ENCODE measurements around the gene ZFP62. TPM values are rescaled to one million over a fixed set of nuclear protein-coding genes. Genes with fewer than 3 reads are reported as not detected.
"Not testable (repeated sequence)": the region's sequence is repeated elsewhere in the genome, so short reads cannot be mapped to it uniquely, and the experiment has no call there.

ZFP62 gene
- 10 to 100 TPM; 21.2 to 22.2 TPM for total RNA-seq
- long read RNA-seq, donor 1, full-length matches to known transcripts: 2 of 4 reads
- long read RNA-seq, donor 1, partial matches to known transcripts: 0 of 4 reads
- long read RNA-seq, donor 1, other reads (novel, unspliced or antisense): 2 of 4 reads
- long read RNA-seq, donor 2, partial matches to known transcripts: 1 of 10 reads
- long read RNA-seq, donor 2, other reads (novel, unspliced or antisense): 5 of 10 reads

DNA sequence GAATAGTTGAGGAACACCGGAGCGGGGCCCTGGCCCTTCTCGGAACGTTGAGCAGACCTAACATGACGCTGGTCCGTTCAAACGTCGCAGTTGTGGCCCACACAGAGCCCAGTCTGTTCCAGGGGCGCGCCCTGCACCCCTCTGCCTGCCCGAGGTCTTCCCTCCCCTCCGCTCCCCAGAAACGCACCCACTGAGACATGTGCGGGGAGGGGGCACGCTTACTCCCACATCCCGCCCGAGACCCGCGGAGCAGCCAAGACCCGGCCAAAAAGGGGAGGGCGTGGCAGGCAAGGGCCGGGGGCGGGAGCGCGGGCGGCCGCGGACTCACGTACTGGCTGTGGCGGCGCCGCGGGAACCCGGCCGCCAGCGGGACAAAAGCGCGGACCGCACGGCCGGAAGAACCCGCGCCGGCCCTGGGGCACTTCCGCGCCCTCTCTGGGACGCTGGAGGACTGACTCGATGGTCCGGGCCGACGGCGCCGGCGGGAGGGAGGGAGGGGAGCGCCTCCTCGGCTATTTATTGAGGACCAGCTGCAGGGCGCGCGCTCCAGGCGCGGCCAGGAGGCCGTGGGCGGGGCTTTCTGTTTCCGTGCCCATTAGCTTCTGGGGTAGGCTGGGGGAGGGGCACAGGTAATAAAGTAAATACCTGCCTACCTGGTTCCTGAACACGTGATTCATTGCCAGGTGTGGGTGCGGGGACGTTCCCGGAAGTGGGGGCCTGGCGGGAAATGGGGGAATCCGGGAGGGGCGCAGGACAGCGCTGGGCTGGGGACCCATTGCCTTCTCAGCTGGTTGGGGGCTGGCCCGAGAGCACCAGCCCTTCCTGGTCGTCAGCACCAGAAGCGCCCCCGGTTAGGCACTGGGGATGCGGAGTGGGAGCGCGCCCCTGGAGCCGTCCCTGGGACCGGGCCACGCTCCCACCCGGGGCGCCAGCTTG lies at the start of gene ZFP62:
Gene ZFP62, minus strand, starts transcription at position 390 of the 936 bp plus-strand sequence. Its CDS starts 57 bp downstream, at position 333.
- intact Hi-C loops (cut with DNase I): loop anchor here (2.0 to 10.0 kb wide), 3 partner anchors 30 to 384 kb away; partner anchors contain the start of gene RACK1 (in 1 of the 2)
- peak; percentile 97 for DNase-seq (ENCODE audit: low spot score)

- DNase-seq (ENCODE audit: low spot score): no peak
Measured at GRCh38 chr5:180910735-180911134, 49.7 kb upstream of the ZFP62 start.

GRCh38 chr5:180910182-180910581 lies 49.1 kb upstream of the ZFP62 start:
- intact Hi-C loops (cut with DNase I): no loop called here
- no peak for DNase-seq (ENCODE audit: low spot score)

More at GRCh38 chr5:180910735-180911134, 49.7 kb upstream of the ZFP62 start:
- intact Hi-C loops (cut with DNase I): no loop called here

GRCh38 chr5:180909782-180910181 lies 48.7 kb upstream of the ZFP62 start:
- intact Hi-C loops (cut with DNase I): no loop called here
- DNase-seq (ENCODE audit: low spot score): no peak

DNA sequence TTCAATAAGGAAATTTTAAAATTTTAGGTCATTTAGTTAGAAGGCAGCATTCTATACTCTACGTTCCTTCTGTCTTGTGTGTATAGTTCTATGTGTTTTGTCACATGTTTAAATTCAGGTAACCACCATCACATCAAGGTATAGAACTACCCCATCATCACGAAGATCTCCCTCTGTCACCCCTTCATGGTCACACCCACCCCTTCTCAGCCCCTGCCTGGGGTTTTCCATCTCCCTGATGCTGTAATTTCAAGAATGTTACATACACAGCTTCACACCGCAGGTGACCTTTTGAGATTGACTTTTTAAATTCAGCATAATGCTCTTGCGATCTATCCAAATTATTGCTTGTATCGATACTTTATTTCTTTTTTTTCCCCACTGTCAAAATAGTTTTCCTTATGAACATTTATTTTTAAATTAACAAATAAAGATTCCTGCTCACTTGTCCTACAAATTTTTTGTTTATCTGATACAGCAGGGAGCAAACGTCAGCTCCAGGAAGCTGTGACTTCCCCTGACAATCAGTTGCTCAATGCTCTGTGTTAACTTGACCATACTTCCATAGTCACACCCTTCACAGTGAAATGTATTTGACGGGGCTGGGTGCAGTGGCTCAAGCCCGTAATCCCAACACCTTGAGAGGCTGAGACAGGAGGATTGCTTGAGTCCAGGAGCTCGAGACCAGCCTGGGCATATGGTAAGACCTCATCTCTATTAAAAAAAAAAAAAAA lies 48.1 kb upstream of the ZFP62 start:
- no peak for DNase-seq (ENCODE audit: low spot score)
- intact Hi-C loops (cut with DNase I): no loop called here

GRCh38 chr5:180908400-180908799 lies 47.3 kb upstream of the ZFP62 start:
- DNase-seq (ENCODE audit: low spot score): no peak
- intact Hi-C loops (cut with DNase I): no loop called here

DNA sequence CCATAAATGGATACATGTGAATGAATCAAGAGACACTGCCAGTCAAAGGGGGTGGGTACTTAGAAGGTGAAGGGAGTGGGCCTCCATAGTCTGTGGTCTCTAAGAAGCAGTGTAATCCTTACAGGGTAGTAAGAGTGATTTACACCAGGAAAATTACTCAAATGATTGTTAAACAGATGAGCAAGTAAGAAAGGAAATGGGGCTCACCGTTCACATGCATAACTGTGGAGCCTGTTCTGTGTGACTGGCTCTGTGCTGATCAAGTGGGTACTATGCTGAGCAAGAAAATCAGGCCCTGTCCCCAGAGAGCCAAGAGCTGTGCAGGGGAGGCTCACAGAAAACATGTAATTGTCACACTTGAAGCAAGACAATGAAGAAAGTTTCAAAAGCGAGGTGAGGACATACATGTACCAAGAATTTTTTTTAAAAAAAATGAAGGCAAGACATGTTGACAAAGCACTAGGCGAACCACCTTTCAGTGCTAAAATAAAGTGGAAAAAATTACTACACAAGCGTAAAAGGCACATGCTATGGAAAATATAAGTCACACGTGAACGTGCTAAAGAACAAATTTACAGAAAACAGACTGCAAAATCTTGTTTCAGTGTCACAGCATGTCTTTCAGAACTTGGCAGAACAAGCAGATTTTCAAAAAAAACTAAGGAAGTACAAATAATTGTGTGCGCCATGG lies 40.4 kb upstream of the ZFP62 start:
- DNase-seq (ENCODE audit: low spot score): no peak
- intact Hi-C loops (cut with DNase I): no loop called here

DNA sequence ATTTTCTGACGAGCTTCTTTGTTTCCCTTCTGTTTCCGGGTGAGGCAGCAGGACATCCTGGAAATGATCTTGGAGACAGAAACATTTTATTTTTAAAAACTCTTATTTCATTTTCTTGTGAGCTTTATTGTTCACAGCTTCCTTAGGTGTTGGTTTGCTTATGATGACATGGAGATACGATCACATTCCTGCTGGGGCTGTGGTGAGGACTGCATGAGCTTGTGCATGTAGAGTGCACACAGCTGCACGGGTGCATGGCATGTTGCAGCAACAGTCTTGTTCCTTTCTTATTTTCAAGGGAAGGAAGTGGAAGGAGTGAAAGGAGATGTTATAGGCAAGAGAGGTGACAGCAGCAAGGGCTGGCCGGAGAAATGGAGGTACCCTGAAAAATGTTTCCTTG lies 39.1 kb upstream of the ZFP62 start:
- intact Hi-C loops (cut with DNase I): no loop called here
- DNase-seq (ENCODE audit: low spot score): no peak

- DNase-seq (ENCODE audit: low spot score): no peak
- intact Hi-C loops (cut with DNase I): loop anchor here in 1 of 2 donors (5.0 kb wide), 1 partner anchor 336 kb away; no protein-coding TSS in a partner anchor
Measured at GRCh38 chr5:180898621-180899246, 37.7 kb upstream of the ZFP62 start, which contains the start of gene BTNL8. BTNL8 (plus strand) TSS chr5:180899159; CDS start chr5:180899311, 152 bp downstream.

DNA sequence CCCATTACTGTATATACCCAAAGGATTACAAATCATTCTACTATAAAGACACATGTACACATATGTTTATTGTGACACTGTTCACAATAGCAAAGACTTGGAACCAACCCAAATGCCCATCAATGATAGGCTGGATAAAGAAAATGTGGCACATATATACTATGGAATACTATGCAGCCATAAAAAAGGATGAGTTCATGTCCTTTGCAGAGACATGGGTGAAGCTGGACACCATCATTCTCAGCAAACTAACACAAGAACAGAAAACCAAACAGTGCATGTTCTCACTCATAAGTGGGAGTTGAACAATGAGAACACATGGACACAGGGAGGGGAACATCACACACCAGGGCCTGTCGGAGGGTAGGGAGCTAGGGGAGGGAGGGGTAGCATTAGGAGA lies 34.3 kb upstream of the ZFP62 start:
- not testable (repeated sequence) for DNase-seq (ENCODE audit: low spot score)
- intact Hi-C loops (cut with DNase I): loop anchor here in 1 of 2 donors (5.0 kb wide), 1 partner anchor 333 kb away; no protein-coding TSS in a partner anchor

DNA sequence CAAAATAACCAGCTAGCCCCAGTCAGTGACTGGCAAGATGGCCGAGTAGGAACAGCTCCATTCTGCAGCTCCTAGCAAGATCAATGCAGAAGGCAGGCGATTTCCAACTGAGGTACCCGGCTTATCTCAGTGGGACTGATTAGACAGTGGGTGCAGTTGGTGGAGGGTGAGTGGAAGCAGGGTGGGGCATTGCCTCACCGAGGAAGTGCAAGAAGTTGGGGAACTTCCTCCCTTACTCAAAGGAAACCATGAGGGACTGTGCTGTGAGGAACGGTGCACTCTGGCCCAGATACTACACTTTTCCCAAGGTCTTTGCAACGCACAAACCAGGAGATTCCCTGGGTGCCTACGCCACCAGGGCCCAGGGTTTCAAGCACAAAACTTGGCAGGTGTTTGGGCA lies 28.3 kb upstream of the ZFP62 start:
- intact Hi-C loops (cut with DNase I): no loop called here

DNA sequence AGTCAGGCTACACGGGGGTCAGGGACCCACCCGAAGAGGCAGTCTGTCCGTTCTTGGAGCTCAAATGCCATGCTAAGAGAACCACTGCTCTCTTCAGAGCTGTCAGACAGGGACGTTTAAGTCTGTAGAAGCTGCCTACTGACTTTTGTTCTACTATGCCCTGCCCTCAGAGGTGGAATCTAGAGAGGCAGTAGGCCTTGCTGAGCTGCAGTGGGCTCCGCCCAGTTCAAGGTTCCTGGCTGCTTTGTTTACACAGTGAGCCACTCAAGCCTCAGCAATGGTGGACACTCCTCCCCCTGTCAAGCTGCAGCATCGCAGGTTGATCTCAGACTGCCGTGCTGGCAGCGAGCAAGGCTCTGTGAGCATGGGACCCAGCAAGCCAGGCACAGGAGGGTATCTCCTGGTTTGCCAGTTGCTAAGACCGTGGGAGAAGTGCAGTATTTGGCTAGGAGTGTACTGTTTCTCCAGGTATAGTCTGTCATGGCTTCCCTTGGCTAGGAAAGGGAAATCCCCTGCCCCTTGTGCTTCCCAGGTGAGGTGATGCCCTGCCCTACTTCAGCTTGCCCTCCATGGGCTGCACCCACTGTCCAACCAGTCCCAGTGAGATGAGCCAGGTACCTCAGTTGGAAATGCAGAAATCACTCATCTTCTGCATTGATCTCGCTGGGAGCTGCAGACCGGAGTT lies 24.9 kb upstream of the ZFP62 start:
- intact Hi-C loops (cut with DNase I); DNase-seq (ENCODE audit: low spot score): not testable (repeated sequence)

More for the DNA sequence above, 28.3 kb upstream of the ZFP62 start:
- no peak for DNase-seq (ENCODE audit: low spot score)

GRCh38 chr5:180875860-180876426 lies 14.9 kb upstream of the ZFP62 start:
- intact Hi-C loops (cut with DNase I): no loop called here
- DNase-seq (ENCODE audit: low spot score): no peak

DNA sequence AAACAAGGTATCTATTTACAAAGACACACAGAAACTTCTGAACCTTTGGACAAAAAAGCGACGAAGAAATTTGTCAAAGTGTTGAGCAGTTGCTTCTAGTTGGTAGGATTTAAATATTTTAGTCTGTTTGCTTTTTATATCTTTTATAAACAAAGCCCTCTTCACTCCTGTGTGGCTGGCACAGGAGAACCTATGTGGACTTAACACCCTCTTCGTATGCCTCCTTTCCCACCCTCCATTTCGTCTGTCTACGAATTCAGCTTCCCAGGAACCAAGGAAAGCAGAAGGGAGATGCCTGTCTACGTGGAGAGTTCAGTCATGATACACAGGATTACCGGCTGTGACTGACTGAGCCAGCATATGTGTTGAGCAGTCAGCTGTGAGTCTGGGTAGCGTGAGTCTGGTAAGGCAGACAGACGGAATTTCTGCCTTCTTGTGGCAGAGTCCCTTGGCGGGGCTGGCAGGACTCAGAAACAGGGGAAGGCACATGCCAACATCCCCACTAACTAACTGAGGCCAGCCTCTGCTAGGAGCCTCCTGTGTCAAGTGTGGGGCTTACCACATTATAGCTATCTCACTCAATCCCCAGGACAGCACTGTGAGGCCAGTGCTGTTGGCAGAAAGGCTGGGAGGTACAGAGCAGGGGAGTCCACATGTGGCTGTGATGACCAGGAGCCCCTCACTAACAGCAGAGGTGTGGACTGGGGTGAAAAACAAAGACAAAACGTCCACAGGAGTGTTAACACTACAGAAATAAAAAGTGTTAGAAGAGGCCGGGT lies 13.9 kb upstream of the ZFP62 start:
- intact Hi-C loops (cut with DNase I): no loop called here
- no peak for DNase-seq (ENCODE audit: low spot score)

DNA sequence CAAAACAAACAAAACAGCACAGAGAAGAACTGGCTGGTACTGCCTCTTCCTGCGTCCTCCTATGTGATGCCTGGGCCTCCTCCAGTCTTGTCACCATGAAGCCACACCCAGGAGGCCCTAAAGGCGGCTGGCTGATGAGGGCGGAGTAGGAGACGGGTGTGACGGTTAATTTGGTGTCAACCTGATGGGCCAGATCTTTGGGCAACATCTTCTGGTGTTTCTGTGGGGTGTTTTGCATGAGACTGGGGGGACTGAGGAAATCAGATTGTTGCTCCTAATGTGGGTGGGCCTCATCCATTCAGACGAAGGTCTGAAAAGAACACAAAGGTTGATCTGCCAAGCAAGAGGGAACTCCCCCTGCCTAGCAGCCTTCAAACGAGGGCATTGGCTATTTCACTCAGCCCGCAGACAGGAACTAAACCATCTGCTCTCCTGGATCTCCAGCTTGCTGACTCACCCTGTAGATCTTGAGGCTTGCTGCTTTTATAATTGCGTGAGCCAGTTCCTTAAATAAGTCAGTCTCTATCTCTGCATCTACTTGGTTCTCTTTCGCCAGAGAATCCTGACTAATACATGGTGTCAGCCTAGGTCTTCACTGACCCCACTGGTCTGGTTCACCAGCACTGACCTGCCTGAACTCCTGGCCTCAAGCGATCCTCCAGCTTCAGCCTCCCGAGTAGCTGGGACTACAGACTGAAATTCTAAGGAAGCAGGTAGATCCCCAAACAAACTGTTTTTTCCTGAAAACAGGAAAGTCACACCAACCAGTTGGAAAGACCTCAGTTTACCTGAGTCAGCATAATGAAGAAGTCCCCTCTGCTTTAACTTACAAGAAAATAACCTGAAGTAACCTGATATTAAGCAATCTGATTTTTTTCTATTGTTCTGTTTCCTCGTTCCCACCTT lies 12.8 kb upstream of the ZFP62 start:
- intact Hi-C loops (cut with DNase I): no loop called here
- DNase-seq (ENCODE audit: low spot score): no peak

DNA sequence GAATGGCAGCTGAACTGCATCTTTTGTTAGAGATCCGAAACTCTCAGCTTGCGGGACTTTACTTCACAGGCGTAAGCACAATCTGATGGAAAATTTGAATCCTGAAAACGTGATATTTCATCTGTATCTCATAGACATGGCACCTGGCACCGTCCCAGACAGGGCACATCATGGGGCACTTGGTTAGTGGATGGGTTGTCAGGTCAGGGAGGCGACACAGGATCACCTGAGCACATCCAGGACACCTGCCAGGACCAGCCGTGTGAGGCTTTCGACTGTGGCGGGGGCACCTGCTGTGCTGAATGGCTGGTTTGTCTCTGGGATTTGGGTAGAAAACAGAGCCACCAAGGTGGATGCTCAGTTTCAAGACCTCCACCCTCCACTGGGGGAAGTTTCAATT lies 11.3 kb upstream of the ZFP62 start:
- no peak for DNase-seq (ENCODE audit: low spot score)
- intact Hi-C loops (cut with DNase I): no loop called here

Data from posterior vena cava (tissue), 2 donors.